NCI-H187 treated with DMSO at 0.1 percent for 48 hours (cell line): ENCODE results near the gene DENND2A.
"Not testable (repeated sequence)": the region's sequence is repeated elsewhere in the genome, so short reads cannot be mapped to it uniquely, and the experiment has no call there.

Experiments
- DNase-seq: peaks from one replicate; lab custom pipeline; 2025; lab: John Stamatoyannopoulos, UW

The DENND2A gene

GRCh38 chr7:140640727-140641523 lies at the start of gene DENND2A:
Gene DENND2A (minus strand): TSS chr7:140640813. CDS start chr7:140602397, 38,416 bp downstream.
- DNase-seq = no peak

GRCh38 chr7:140689199-140690152 lies 48.9 kb upstream of the DENND2A start:
- no peak for DNase-seq

GRCh38 chr7:140688341-140688740 lies 47.7 kb upstream of the DENND2A start:
- DNase-seq = no peak

- DNase-seq = no peak
Observed at GRCh38 chr7:140686921-140687320, 46.3 kb upstream of the DENND2A start.

GRCh38 chr7:140685407-140686087 lies 44.9 kb upstream of the DENND2A start:
- DNase-seq = no peak

- DNase-seq = no peak
Observed at GRCh38 chr7:140684066-140684950, 43.7 kb upstream of the DENND2A start.

- DNase-seq = no peak
Observed at GRCh38 chr7:140683657-140684056, 43.0 kb upstream of the DENND2A start.

GRCh38 chr7:140681766-140682165 lies 41.2 kb upstream of the DENND2A start:
- no peak for DNase-seq

- no peak for DNase-seq
Observed at GRCh38 chr7:140680886-140681285, 40.3 kb upstream of the DENND2A start.

- no peak for DNase-seq
Observed at GRCh38 chr7:140679186-140679585, 38.6 kb upstream of the DENND2A start.

GRCh38 chr7:140678816-140679130 lies 38.2 kb upstream of the DENND2A start:
- DNase-seq = no peak

GRCh38 chr7:140678081-140678815 lies 37.6 kb upstream of the DENND2A start:
- DNase-seq = no peak

GRCh38 chr7:140677496-140677895 lies 36.9 kb upstream of the DENND2A start:
- no peak for DNase-seq

GRCh38 chr7:140676956-140677355 lies 36.3 kb upstream of the DENND2A start:
- not testable (repeated sequence) for DNase-seq

- DNase-seq = no peak
Observed at GRCh38 chr7:140676306-140676705, 35.7 kb upstream of the DENND2A start.

- no peak for DNase-seq
Observed at GRCh38 chr7:140675726-140676125, 35.1 kb upstream of the DENND2A start.

GRCh38 chr7:140674899-140675701 lies 34.5 kb upstream of the DENND2A start:
- DNase-seq = no peak

GRCh38 chr7:140674356-140674800 lies 33.8 kb upstream of the DENND2A start:
- no peak for DNase-seq

GRCh38 chr7:140673774-140674155 lies 33.2 kb upstream of the DENND2A start:
- DNase-seq = no peak
